GM23338 (cell line): ENCODE data around the gene OR7G3. TPM values are rescaled to one million over a fixed set of nuclear protein-coding genes. Genes with fewer than 3 reads are reported as not detected.

Source experiments
- ATAC-seq: fragments of 200-7000 bp; cut with Tn5 transposase; 3 replicates; pipeline ENCODE4 v1.9.1; 2020
- DNase-seq: peaks from one replicate; pipeline ENCODE4 v3.0.0-alpha.2; 2015; ENCODE audit warnings: low spot score
- H2AFZ ChIP-seq: fragments of 200-600 bp; sonication (generic); 2 replicates; pipeline ENCODE4 v1.8.0; 2016; ENCODE audit warnings: antibody characterized with exemption, mild to moderate bottlenecking, moderate library complexity
- H3F3A ChIP-seq: fragments of 200-600 bp; sonication (generic); replicated peaks from 2 replicates; pipeline ENCODE4 v1.8.0; 2017; ENCODE audit warnings: antibody characterized with exemption, mixed run types, low read depth
- H3K27ac ChIP-seq: fragments of 200-600 bp; sonication (generic); 2 replicates; pipeline ENCODE4 v1.6.1; 2016; ENCODE audit warnings: low read depth
- H3K27me3 ChIP-seq: fragments of 200-600 bp; sonication (generic); 2 replicates; pipeline ENCODE4 v1.8.0; 2016; ENCODE audit warnings: mild to moderate bottlenecking, mixed run types, moderate library complexity; ENCODE audit not compliant: insufficient read depth
- H3K36me3 ChIP-seq: fragments of 200-600 bp; sonication (generic); 2 replicates; pipeline ENCODE4 v1.8.0; 2016; ENCODE audit warnings: mild to moderate bottlenecking; ENCODE audit not compliant: insufficient read depth
- H3K4me1 ChIP-seq: fragments of 200-600 bp; sonication (generic); 2 replicates; pipeline ENCODE4 v1.8.0; 2016; ENCODE audit warnings: mild to moderate bottlenecking, moderate library complexity; ENCODE audit not compliant: insufficient read depth
- H3K4me2 ChIP-seq: fragments of 200-600 bp; sonication (generic); 2 replicates; pipeline ENCODE4 v1.7.1; 2017; ENCODE audit warnings: mixed run types
- H3K4me3 ChIP-seq: fragments of 200-600 bp; sonication (generic); 2 replicates; pipeline ENCODE4 v1.6.1; 2016; ENCODE audit warnings: mixed run types
- H3K79me2 ChIP-seq: fragments of 200-600 bp; sonication (generic); replicated peaks from 2 replicates; pipeline ENCODE4 v1.8.0; 2017; ENCODE audit warnings: mild to moderate bottlenecking; ENCODE audit not compliant: insufficient read depth
- H3K9me2 ChIP-seq: fragments of 200-600 bp; sonication (generic); 2 replicates; pipeline ENCODE4 v1.8.0; 2017; ENCODE audit not compliant: insufficient read depth
- H4K20me1 ChIP-seq: fragments of 200-600 bp; sonication (generic); replicated peaks from 2 replicates; pipeline ENCODE4 v1.8.0; 2017; ENCODE audit warnings: mild to moderate bottlenecking; ENCODE audit not compliant: insufficient read depth
- H3K27ac Mint-ChIP-seq: 2 replicates; pipeline ENCODE4 v1.8.0; 2020; ENCODE audit warnings: inconsistent platforms, mild to moderate bottlenecking, moderate library complexity, mixed read lengths
- H3K27me3 Mint-ChIP-seq: 3 replicates; pipeline ENCODE4 v1.8.0; 2022; ENCODE audit warnings: low read depth, mild to moderate bottlenecking, moderate library complexity, mixed read lengths, inconsistent platforms; ENCODE audit not compliant: insufficient read depth, poor library complexity
- H3K36me3 Mint-ChIP-seq: 3 replicates; pipeline ENCODE4 v1.8.0; 2021; ENCODE audit warnings: low read depth, mild to moderate bottlenecking, inconsistent platforms, moderate library complexity, mixed read lengths
- H3K4me1 Mint-ChIP-seq: 3 replicates; pipeline ENCODE4 v1.8.0; 2020; ENCODE audit warnings: mild to moderate bottlenecking, inconsistent platforms, mixed read lengths
- H3K4me3 Mint-ChIP-seq: 3 replicates; pipeline ENCODE4 v1.8.0; 2021; ENCODE audit warnings: moderate library complexity, mild to moderate bottlenecking, inconsistent platforms, mixed read lengths
- H3K9me3 Mint-ChIP-seq: 3 replicates; pipeline ENCODE4 v1.8.0; 2020; ENCODE audit warnings: moderate library complexity, mild to moderate bottlenecking, inconsistent platforms, mixed read lengths
- CREB1 ChIP-seq: fragments of 250-450 bp; sonication (Bioruptor Pico); IDR thresholded peaks from 2 replicates; pipeline ENCODE4 v1.5.0; 2020; ENCODE audit warnings: low read depth, mild to moderate bottlenecking, moderate library complexity
- EZH2 ChIP-seq: fragments of 200-600 bp; sonication (generic); IDR thresholded peaks from one replicate; pipeline ENCODE4 v1.8.0; 2017; ENCODE audit warnings: antibody characterized with exemption, mild to moderate bottlenecking, low read depth; ENCODE audit not compliant: unreplicated experiment
- JUNB ChIP-seq: IDR thresholded peaks from one replicate; pipeline ENCODE4 v1.6.1; 2016; ENCODE audit warnings: antibody characterized with exemption; ENCODE audit not compliant: unreplicated experiment
- POLR2AphosphoS5 ChIP-seq: IDR thresholded peaks from 2 replicates; pipeline ENCODE4 v1.6.1; 2016; ENCODE audit warnings: antibody characterized with exemption, low read depth
- STAT1 ChIP-seq: IDR thresholded peaks from one replicate; pipeline ENCODE4 v1.6.1; 2016; ENCODE audit warnings: antibody characterized with exemption; ENCODE audit not compliant: unreplicated experiment
- ZNF331 ChIP-seq: fragments of 250-450 bp; sonication (Bioruptor Pico); IDR thresholded peaks from 2 replicates; pipeline ENCODE4 v1.5.0; 2020; ENCODE audit warnings: low read depth, mild to moderate bottlenecking, moderate library complexity
- polyA plus RNA-seq: library from polyadenylated mRNA; unstranded; fragments of >200 nt; fragmentation: Nextera tagmentation; extraction: Ambion mirVana; gene quantifications from 2 replicates; pipeline ENCODE4 v1.2.1, GENCODE V29; 2016
- total RNA-seq: library from RNA; depleted of rRNA; stranded (reverse); fragments of >200 nt; shearing (Covaris generic); gene quantifications from 2 replicates; pipeline ENCODE4 v1.2.3, GENCODE V29; 2014
- TF ChIP-seq, protein P1 (sequence below): IDR thresholded peaks from 2 replicates; pipeline ENCODE4 v1.6.1; 2016; ENCODE audit warnings: antibody characterized with exemption
- TF ChIP-seq, protein P2 (sequence below): IDR thresholded peaks from one replicate; pipeline ENCODE4 v1.6.1; 2018; ENCODE audit warnings: antibody characterized with exemption; ENCODE audit not compliant: unreplicated experiment

OR7G3 gene
- total and polyA plus RNA-seq, 2 experiments from 2014 or later, result not detected

DNA sequence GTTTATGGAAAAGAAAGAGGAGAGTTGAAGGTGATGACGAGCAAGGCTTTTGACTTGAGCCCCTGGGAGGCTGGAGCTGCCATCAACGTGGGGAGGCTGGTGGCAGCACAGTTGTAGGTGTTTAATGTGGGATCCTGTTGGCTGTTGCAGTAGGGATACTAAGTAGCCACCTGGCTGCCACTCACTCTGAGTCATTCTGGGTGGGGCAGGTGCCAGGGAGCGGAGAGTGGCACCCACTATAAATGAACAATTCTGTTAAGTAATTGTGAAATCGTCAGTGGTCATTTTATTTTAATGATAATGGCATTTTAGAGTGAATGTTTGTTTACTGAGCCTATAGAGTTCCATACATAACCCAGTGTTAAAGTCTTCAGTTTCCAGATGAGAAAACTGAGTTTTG is 23.2 kb upstream of the OR7G3 start:
- Mint-ChIP-seq H3K4me3 (no peak overlapping the region; the same call in 2 of the 3 replicates), H3K27ac (no peak overlapping the region), H3K9me3 (peaks cover 98% of the 10 kb centered on the region), H3K27me3 (peaks cover 12% of the 10 kb centered on the region), H3K36me3 (peaks cover 99% of the 10 kb centered on the region), H3K4me1 (no peaks in the 10 kb centered on the region)
- no peak overlapping the region for H3K4me3 ChIP-seq
- H3K4me1 ChIP-seq, result peaks cover 9% of the 10 kb centered on the region; the same call in 1 of the 2 replicates
- no peak overlapping the region for H3K4me2 ChIP-seq
- H3K27ac ChIP-seq, result no peak overlapping the region
- no peaks in the 10 kb centered on the region for H3F3A ChIP-seq
- H2AFZ ChIP-seq, result no peak overlapping the region
- H3K27me3 ChIP-seq, result no peaks in the 10 kb centered on the region
- peaks cover 13% of the 10 kb centered on the region for H3K36me3 ChIP-seq
- H3K9me2 ChIP-seq, result no peaks in the 10 kb centered on the region
- TF ChIP-seq EZH2 (no peak), STAT1 (no peak), ZNF331 (CRISPR knock-in tag) (no peak), JUNB (no peak)
- TF ChIP-seq, protein P1, sequence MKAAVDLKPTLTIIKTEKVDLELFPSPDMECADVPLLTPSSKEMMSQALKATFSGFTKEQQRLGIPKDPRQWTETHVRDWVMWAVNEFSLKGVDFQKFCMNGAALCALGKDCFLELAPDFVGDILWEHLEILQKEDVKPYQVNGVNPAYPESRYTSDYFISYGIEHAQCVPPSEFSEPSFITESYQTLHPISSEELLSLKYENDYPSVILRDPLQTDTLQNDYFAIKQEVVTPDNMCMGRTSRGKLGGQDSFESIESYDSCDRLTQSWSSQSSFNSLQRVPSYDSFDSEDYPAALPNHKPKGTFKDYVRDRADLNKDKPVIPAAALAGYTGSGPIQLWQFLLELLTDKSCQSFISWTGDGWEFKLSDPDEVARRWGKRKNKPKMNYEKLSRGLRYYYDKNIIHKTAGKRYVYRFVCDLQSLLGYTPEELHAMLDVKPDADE, result no peak
- peaks cover 100% of the 10 kb centered on the region for H3K79me2 ChIP-seq
- no peak for ATAC-seq
- peaks cover 46% of the 10 kb centered on the region for H4K20me1 ChIP-seq
- no peak for DNase-seq

DNA sequence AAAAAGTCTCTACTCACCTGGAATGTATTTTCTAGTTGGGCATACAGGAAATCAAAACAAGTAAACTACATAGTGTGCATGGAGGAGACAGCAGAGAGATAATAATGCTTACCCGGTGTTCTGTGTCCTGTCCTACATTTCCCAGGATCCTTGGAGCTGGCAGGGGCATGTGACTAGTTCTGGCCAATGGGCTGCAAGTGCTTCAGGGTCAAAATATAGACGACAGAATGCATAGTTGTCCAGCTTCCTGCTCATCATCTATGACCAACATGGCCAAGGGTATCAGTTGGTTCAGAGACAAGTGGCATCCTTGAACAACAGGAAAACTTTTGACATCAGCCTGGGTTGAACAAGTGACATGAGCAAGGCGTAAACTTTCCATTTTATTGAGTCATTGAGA is 21.9 kb upstream of the OR7G3 start:
- H3F3A ChIP-seq, result no peaks in the 10 kb centered on the region
- no peak overlapping the region for H3K27ac Mint-ChIP-seq
- TF ChIP-seq, protein P2, sequence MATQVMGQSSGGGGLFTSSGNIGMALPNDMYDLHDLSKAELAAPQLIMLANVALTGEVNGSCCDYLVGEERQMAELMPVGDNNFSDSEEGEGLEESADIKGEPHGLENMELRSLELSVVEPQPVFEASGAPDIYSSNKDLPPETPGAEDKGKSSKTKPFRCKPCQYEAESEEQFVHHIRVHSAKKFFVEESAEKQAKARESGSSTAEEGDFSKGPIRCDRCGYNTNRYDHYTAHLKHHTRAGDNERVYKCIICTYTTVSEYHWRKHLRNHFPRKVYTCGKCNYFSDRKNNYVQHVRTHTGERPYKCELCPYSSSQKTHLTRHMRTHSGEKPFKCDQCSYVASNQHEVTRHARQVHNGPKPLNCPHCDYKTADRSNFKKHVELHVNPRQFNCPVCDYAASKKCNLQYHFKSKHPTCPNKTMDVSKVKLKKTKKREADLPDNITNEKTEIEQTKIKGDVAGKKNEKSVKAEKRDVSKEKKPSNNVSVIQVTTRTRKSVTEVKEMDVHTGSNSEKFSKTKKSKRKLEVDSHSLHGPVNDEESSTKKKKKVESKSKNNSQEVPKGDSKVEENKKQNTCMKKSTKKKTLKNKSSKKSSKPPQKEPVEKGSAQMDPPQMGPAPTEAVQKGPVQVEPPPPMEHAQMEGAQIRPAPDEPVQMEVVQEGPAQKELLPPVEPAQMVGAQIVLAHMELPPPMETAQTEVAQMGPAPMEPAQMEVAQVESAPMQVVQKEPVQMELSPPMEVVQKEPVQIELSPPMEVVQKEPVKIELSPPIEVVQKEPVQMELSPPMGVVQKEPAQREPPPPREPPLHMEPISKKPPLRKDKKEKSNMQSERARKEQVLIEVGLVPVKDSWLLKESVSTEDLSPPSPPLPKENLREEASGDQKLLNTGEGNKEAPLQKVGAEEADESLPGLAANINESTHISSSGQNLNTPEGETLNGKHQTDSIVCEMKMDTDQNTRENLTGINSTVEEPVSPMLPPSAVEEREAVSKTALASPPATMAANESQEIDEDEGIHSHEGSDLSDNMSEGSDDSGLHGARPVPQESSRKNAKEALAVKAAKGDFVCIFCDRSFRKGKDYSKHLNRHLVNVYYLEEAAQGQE, result no peak
- TF ChIP-seq CREB1 (CRISPR knock-in tag), result no peak
- TF ChIP-seq, protein P1, result no peak
- no peak for TF ChIP-seq POLR2AphosphoS5
- H3K4me1 Mint-ChIP-seq, result no peaks in the 10 kb centered on the region
- peaks cover 14% of the 10 kb centered on the region for H3K27me3 Mint-ChIP-seq
- no peak overlapping the region for H2AFZ ChIP-seq
- H3K27me3 ChIP-seq, result no peaks in the 10 kb centered on the region
- H4K20me1 ChIP-seq, result peaks cover 46% of the 10 kb centered on the region
- DNase-seq, result no peak
- peaks cover 13% of the 10 kb centered on the region for H3K36me3 ChIP-seq
- no peak overlapping the region for H3K4me3 ChIP-seq
- H3K4me1 ChIP-seq, result peaks cover 9% of the 10 kb centered on the region; the same call in 1 of the 2 replicates
- no peak overlapping the region for H3K27ac ChIP-seq
- ATAC-seq, result no peak
- peaks cover 97% of the 10 kb centered on the region for H3K9me3 Mint-ChIP-seq
- peaks cover 99% of the 10 kb centered on the region for H3K36me3 Mint-ChIP-seq
- H3K4me3 Mint-ChIP-seq, result no peak overlapping the region
- H3K4me2 ChIP-seq, result no peak overlapping the region
- no peaks in the 10 kb centered on the region for H3K9me2 ChIP-seq
- peaks cover 100% of the 10 kb centered on the region for H3K79me2 ChIP-seq
